Keratinocyte (primary cell): ENCODE data around the gene RNPEPL1. TPM values are rescaled to one million over a fixed set of nuclear protein-coding genes. Genes with fewer than 3 reads are reported as not detected.

Experiments
- DNase-seq: peaks from one replicate; pipeline ENCODE4 v3.0.0-alpha.2; 2011; ENCODE audit warnings: low read depth, missing footprints, low spot score
- FAIRE-seq: peaks from 2 replicates; lab custom pipeline; 2011; peaks lifted over from hg19 to GRCh38; lab: Jason Lieb, UNC
- H2AFZ ChIP-seq: 2 replicates; pipeline ENCODE4 v1.6.0; 2012; ENCODE audit warnings: low read length, control low read depth, inconsistent platforms; ENCODE audit not compliant: control insufficient read depth
- H3K27ac ChIP-seq: 2 replicates; pipeline ENCODE4 v1.5.1; 2011; ENCODE audit warnings: low read length; ENCODE audit not compliant: control insufficient read depth, insufficient read depth
- H3K27me3 ChIP-seq: 3 replicates; pipeline ENCODE4 v1.6.0; 2011; ENCODE audit warnings: low read length; ENCODE audit not compliant: control insufficient read depth, insufficient read depth; ENCODE audit errors: extremely low read depth
- H3K36me3 ChIP-seq, 2 experiments: 2 replicates in 1 of 2; 3 replicates in 1 of 2; pipeline ENCODE4 v1.5.1; 2011; ENCODE audit warnings: low read length in 2 of 2, mild to moderate bottlenecking in 1 of 2; ENCODE audit not compliant: control insufficient read depth in 2 of 2, insufficient read depth in 2 of 2; ENCODE audit errors: extremely low read depth in 1 of 2
- H3K4me1 ChIP-seq: 3 replicates; pipeline ENCODE4 v1.5.1; 2011; ENCODE audit warnings: low read length; ENCODE audit not compliant: control insufficient read depth, insufficient read depth; ENCODE audit errors: extremely low read depth
- H3K4me2 ChIP-seq: 3 replicates; pipeline ENCODE4 v1.6.0; 2011; ENCODE audit warnings: low read depth, low read length; ENCODE audit not compliant: control insufficient read depth, insufficient read depth; ENCODE audit errors: extremely low read depth
- H3K4me3 ChIP-seq, 3 experiments: fragments of 200-600 bp in 1 of 3; sonication (generic) in 1 of 3; 2 replicates in 2 of 3; 3 replicates in 1 of 3; pipeline ENCODE4 v1.5.1; 2011 to 2016; ENCODE audit warnings: low read length in 3 of 3, mild to moderate bottlenecking in 3 of 3, control low read depth in 2 of 3, inconsistent platforms in 1 of 3, low read depth in 1 of 3, mixed read lengths in 1 of 3, mixed run types in 1 of 3, moderate library complexity in 1 of 3; ENCODE audit not compliant: control insufficient read depth in 2 of 3, insufficient read depth in 2 of 3; ENCODE audit errors: extremely low read depth in 1 of 3
- H3K79me2 ChIP-seq: 2 replicates; pipeline ENCODE4 v1.6.0; 2012; ENCODE audit warnings: low read length; ENCODE audit not compliant: control insufficient read depth, insufficient read depth
- H3K9ac ChIP-seq: 3 replicates; pipeline ENCODE4 v1.6.0; 2011; ENCODE audit warnings: low read length; ENCODE audit not compliant: control insufficient read depth, insufficient read depth; ENCODE audit errors: extremely low read depth
- H3K9me1 ChIP-seq: 3 replicates; pipeline ENCODE4 v1.6.0; 2011; ENCODE audit warnings: low read length; ENCODE audit not compliant: control insufficient read depth, insufficient read depth; ENCODE audit errors: extremely low read depth
- H3K9me3 ChIP-seq: 2 replicates; pipeline ENCODE4 v1.5.1; 2012; ENCODE audit warnings: low read depth, low read length; ENCODE audit not compliant: control insufficient read depth
- H4K20me1 ChIP-seq: 3 replicates; pipeline ENCODE4 v1.6.0; 2011; ENCODE audit warnings: low read length; ENCODE audit not compliant: control insufficient read depth, insufficient read depth; ENCODE audit errors: extremely low read depth
- CTCF ChIP-seq, 3 experiments: IDR thresholded peaks in 1 of 3; conservative IDR thresholded peaks in 1 of 3; optimal IDR thresholded peaks in 1 of 3; 2 replicates in 2 of 3; 3 replicates in 1 of 3; pipeline versions ENCODE3 to v1.5.1; 2011; ENCODE audit warnings: low read length in 3 of 3, mild to moderate bottlenecking in 3 of 3, moderate library complexity in 2 of 3, control low read depth in 1 of 3, inconsistent platforms in 1 of 3; ENCODE audit not compliant: insufficient read depth in 2 of 3; ENCODE audit errors: extremely low read depth in 1 of 3
- EZH2 ChIP-seq: IDR thresholded peaks from one replicate; pipeline ENCODE4 v1.6.1; 2012; ENCODE audit warnings: inconsistent platforms, mild to moderate bottlenecking, low read length, moderate library complexity
- dilution Hi-C: fragments of 300-500 bp; cut with MboI; formaldehyde crosslinking; loops from one replicate; pipeline ENCODE4 v1.7.0; 2020; ENCODE audit warnings: low sequenced_read_pairs; ENCODE audit not compliant: extremely low pct_ligation_motif_present
- polyA plus RNA-seq, 5 experiments: library from polyadenylated mRNA; depleted of rRNA in 3 of 5; stranded (reverse) in 3 of 5; stranded (forward) in 1 of 5; unstranded in 1 of 5; fragments of >200 nt; gene quantifications; 1 replicate in 1 of 5; 2 replicates in 3 of 5; 3 replicates in 1 of 5; pipeline versions ENCODE4 v1.2.1 to v1.2.3, GENCODE V29; 2011 to 2012; ENCODE audit warnings: missing spikeins in 2 of 5, low read depth in 1 of 5, low replicate concordance in 1 of 5

RNPEPL1 gene
- polyA plus RNA-seq, 1 donor (not counting 4 experiments of a cell fraction or from before 2014, with no cell fraction given) = 3.7 TPM

GRCh38 chr2:240567137-240567871 is 980 bp upstream of the RNPEPL1 start:
- Histone ChIP-seq H3K4me1 (peaks cover 36% of the 10 kb centered on the region), H3K4me2 (peak overlapping the region; percentile 86), H3K9ac (peak overlapping the region; percentile 66), H3K27ac (peak overlapping the region; percentile 56), H3K27me3 (no peaks in the 10 kb centered on the region), H4K20me1 (peaks cover 5% of the 10 kb centered on the region), H3K36me3 (no peaks in the 10 kb centered on the region), H3K4me3 (peak overlapping the region; percentile 57 to 82 (median 71)), H3K9me1 (peaks cover 2% of the 10 kb centered on the region), H2AFZ (peak overlapping the region; percentile 54), H3K9me3 (no peaks in the 10 kb centered on the region), H3K79me2 (no peaks in the 10 kb centered on the region)
- no peak for TF ChIP-seq CTCF (optimal IDR thresholded peaks at IDR 0.05 in 1 of 3, IDR thresholded peaks at IDR 0.05 in 1 of 3, conservative IDR thresholded peaks at IDR 0.05 in 1 of 3; ENCODE audit: extremely low read depth in 1 of 3, insufficient read depth in 2 of 3, low read length in 3 of 3)
- TF ChIP-seq EZH2 = no peak
- FAIRE-seq = peak; percentile 80
- dilution Hi-C loops = no loop called here
- DNase-seq = no peak

DNA sequence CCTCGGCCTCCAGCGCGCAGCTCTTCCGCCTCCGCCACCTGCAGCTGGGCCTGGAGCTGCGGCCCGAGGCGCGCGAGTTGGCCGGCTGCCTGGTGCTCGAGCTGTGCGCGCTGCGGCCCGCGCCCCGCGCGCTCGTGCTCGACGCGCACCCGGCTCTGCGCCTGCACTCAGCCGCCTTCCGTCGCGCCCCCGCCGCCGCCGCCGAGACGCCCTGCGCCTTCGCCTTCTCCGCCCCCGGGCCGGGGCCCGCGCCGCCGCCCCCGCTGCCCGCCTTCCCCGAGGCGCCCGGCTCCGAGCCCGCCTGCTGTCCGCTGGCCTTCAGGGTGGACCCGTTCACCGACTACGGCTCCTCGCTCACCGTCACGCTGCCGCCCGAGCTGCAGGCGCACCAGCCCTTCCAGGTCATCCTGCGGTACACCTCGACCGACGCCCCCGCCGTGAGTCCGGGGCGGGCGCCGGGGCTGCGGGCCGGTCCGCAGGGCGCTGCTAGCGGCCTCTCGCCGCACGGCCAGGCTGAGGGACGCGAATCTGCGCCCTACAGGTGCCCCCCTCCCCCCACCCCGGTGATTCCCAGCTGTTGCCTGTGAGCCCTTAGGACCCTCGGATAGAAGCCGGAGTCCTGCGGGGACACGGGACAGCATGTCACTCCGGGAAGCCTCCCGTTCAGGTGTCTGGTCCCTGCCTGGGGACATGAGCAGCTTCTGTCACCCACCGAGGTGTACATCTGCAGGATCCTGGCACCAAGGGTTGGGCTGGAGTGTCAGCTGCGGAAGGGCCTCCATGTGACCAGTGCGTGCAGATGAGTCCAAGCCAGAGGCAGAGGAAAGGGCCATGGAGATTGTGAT is 616 bp downstream of the RNPEPL1 start:
- no peak for FAIRE-seq
- TF ChIP-seq CTCF (optimal IDR thresholded peaks at IDR 0.05 in 1 of 3, IDR thresholded peaks at IDR 0.05 in 1 of 3, conservative IDR thresholded peaks at IDR 0.05 in 1 of 3; ENCODE audit: extremely low read depth in 1 of 3, insufficient read depth in 2 of 3, low read length in 3 of 3) = no peak
- no peak for TF ChIP-seq EZH2

More for the DNA sequence above, 616 bp downstream of the RNPEPL1 start:
- peaks cover 5% of the 10 kb centered on the region for H4K20me1 ChIP-seq
- H3K36me3 ChIP-seq = no peaks in the 10 kb centered on the region
- H3K4me1 ChIP-seq = peaks cover 35% of the 10 kb centered on the region
- no peak overlapping the region for H2AFZ ChIP-seq
- no peaks in the 10 kb centered on the region for H3K9me3 ChIP-seq
- H3K79me2 ChIP-seq = no peaks in the 10 kb centered on the region
- no peak for DNase-seq
- H3K9ac ChIP-seq = peak overlapping the region; percentile 54
- H3K27ac ChIP-seq = no peak overlapping the region
- H3K4me3 ChIP-seq = peak overlapping the region; percentile 45 to 70 (median 65)
- H3K4me2 ChIP-seq = peak overlapping the region; percentile 89
- peaks cover 2% of the 10 kb centered on the region for H3K9me1 ChIP-seq
- dilution Hi-C loops = no loop called here
- no peaks in the 10 kb centered on the region for H3K27me3 ChIP-seq
